HepG2 (cell line): ENCODE measurements around the gene PCSK5. TPM values are rescaled to one million over a fixed set of nuclear protein-coding genes. Genes with fewer than 3 reads are reported as not detected.
A peak's percentile ranks its signal among the peaks of the same experiment; 100 is the strongest.

ENCODE experiments used
- ARNT ChIP-seq: fragments of 450-650 bp; IDR thresholded peaks from 2 replicates; pipeline ENCODE4 v1.6.1; 2017
- CHD2 ChIP-seq: IDR thresholded peaks from 2 replicates; pipeline ENCODE4 v1.6.1; 2011; ENCODE audit warnings: low read depth, low read length, improper control_type of control experiment
- FLYWCH1 ChIP-seq: sonication (generic); formaldehyde crosslinking; IDR thresholded peaks from 2 replicates; pipeline ENCODE4 v1.8.1; 2023; ENCODE audit warnings: mild to moderate bottlenecking, missing genetic modification reagents
- FOXJ3 ChIP-seq: sonication (generic); formaldehyde crosslinking; IDR thresholded peaks from 2 replicates; pipeline ENCODE4 v1.4.0; 2020; ENCODE audit warnings: missing genetic modification reagents, mild to moderate bottlenecking, borderline replicate concordance
- GFI1 ChIP-seq: sonication (generic); formaldehyde crosslinking; IDR thresholded peaks from 2 replicates; pipeline ENCODE4 v1.5.0; 2020; ENCODE audit warnings: missing genetic modification reagents, mild to moderate bottlenecking, borderline replicate concordance
- KLF16 ChIP-seq, 2 experiments: sonication (generic) in 1 of 2; formaldehyde crosslinking in 1 of 2; IDR thresholded peaks; 2 replicates each; pipeline versions ENCODE4 v1.6.1 to v1.8.0; 2016 to 2023; ENCODE audit warnings: missing genetic modification reagents in 2 of 2, missing compliant biosample characterization in 1 of 2
- MNT ChIP-seq: fragments of 450-650 bp; IDR thresholded peaks from 2 replicates; pipeline ENCODE4 v1.6.1; 2016
- MXD3 ChIP-seq: IDR thresholded peaks from 2 replicates; pipeline ENCODE4 v1.6.1; 2016; ENCODE audit warnings: mild to moderate bottlenecking, missing biosample characterization, missing genetic modification reagents
- RAD21 ChIP-seq: fragments of 450-650 bp; formaldehyde crosslinking; IDR thresholded peaks from 2 replicates; pipeline ENCODE4 v1.5.0; 2020; ENCODE audit warnings: mild to moderate bottlenecking
- RCOR2 ChIP-seq: IDR thresholded peaks from 2 replicates; pipeline ENCODE4 v1.6.1; 2016; ENCODE audit warnings: missing biosample characterization, missing genetic modification reagents
- RNF2 ChIP-seq: fragments of 450-650 bp; conservative IDR thresholded peaks from 2 replicates; pipeline ENCODE4 v1.6.1; 2016; ENCODE audit warnings: low read depth
- SIX4 ChIP-seq: sonication (generic); formaldehyde crosslinking; IDR thresholded peaks from 2 replicates; pipeline ENCODE4 v1.4.0; 2020; ENCODE audit warnings: missing genetic modification reagents
- SOX5 ChIP-seq: IDR thresholded peaks from 2 replicates; pipeline ENCODE4 v1.6.1; 2016; ENCODE audit warnings: borderline replicate concordance
- SRSF4 ChIP-seq: fragments of 200-400 bp; formaldehyde crosslinking; IDR thresholded peaks from one replicate; pipeline ENCODE4 v1.6.1; 2018; ENCODE audit warnings: mild to moderate bottlenecking, low read depth, low read length, moderate library complexity; ENCODE audit not compliant: poor library complexity, severe bottlenecking
- THAP7 ChIP-seq: sonication (generic); formaldehyde crosslinking; IDR thresholded peaks from 2 replicates; pipeline ENCODE4 v1.8.1; 2023; ENCODE audit warnings: mild to moderate bottlenecking, missing genetic modification reagents
- TMF1 ChIP-seq: sonication (generic); formaldehyde crosslinking; IDR thresholded peaks from 2 replicates; pipeline ENCODE4 v1.8.1; 2022; ENCODE audit warnings: low read depth, missing genetic modification reagents
- ZBED4 ChIP-seq: sonication (generic); formaldehyde crosslinking; IDR thresholded peaks from 2 replicates; pipeline ENCODE4 v1.4.0; 2020; ENCODE audit warnings: missing genetic modification reagents, borderline replicate concordance
- ZBTB4 ChIP-seq: sonication (generic); formaldehyde crosslinking; IDR thresholded peaks from 2 replicates; pipeline ENCODE4 v1.4.0; 2020; ENCODE audit warnings: missing genetic modification reagents, mild to moderate bottlenecking, borderline replicate concordance
- ZNF619 ChIP-seq: sonication (generic); formaldehyde crosslinking; IDR thresholded peaks from 2 replicates; pipeline ENCODE4 v1.4.0; 2020; ENCODE audit warnings: mild to moderate bottlenecking, missing genetic modification reagents
- ZNF749 ChIP-seq: sonication (generic); formaldehyde crosslinking; IDR thresholded peaks from 2 replicates; pipeline ENCODE4 v1.8.0; 2022; ENCODE audit warnings: mild to moderate bottlenecking, missing genetic modification reagents, moderate library complexity, borderline replicate concordance
- polyA plus RNA-seq, 8 experiments: library from polyadenylated mRNA; depleted of rRNA in 3 of 8; stranded (reverse) in 7 of 8; unstranded in 1 of 8; fragments of >200 nt; fragmentation: Illumina TruSeq in 4 of 8; extraction: Trizol in 4 of 8; gene quantifications; 2 replicates each; pipeline versions ENCODE4 v1.2.1 to v1.2.3, GENCODE V29; 2011 to 2016; ENCODE audit warnings: low read depth in 4 of 8, missing spikeins in 1 of 8, mixed read lengths in 1 of 8; ENCODE audit not compliant: insufficient read depth in 1 of 8
- total RNA-seq, 5 experiments: library from RNA; depleted of rRNA; stranded (reverse); fragments of >200 nt; fragmentation: Illumina TruSeq; extraction: Trizol; gene quantifications; 2 replicates each; pipeline ENCODE4 v1.2.3, GENCODE V29; 2016; ENCODE audit warnings: low read depth in 1 of 5

PCSK5 gene
- total and polyA plus RNA-seq, 2 of the 13 experiments (the other 11 are each of a cell fraction or from before 2014, with no cell fraction given) = 0.55 to 0.66 TPM

- TF ChIP-seq RCOR2 (CRISPR knock-in tag) (peak; percentile 64; the same call in 1 of the 2 replicates), SRSF4 (no peak), ZNF749 (CRISPR knock-in tag) (no peak), FOXJ3 (CRISPR knock-in tag) (peak; percentile 33; the same call in 1 of the 2 replicates), RNF2 (no peak), ZBTB4 (CRISPR knock-in tag) (no peak), SIX4 (no peak), SOX5 (CRISPR knock-in tag) (peak; percentile 68; the same call in 1 of the 2 replicates), ARNT (no peak), MXD3 (CRISPR knock-in tag) (no peak), MNT (no peak), RAD21 (CRISPR knock-in tag) (0 out of 2 replicates have a peak, but pooled peaks have one; percentile 11), CHD2 (no peak), FLYWCH1 (CRISPR knock-in tag) (no peak), THAP7 (CRISPR knock-in tag) (no peak), ZBED4 (CRISPR knock-in tag) (no peak), TMF1 (no peak), ZNF619 (CRISPR knock-in tag) (no peak), GFI1 (CRISPR knock-in tag) (peak; percentile 96), KLF16 (CRISPR knock-in tag; IDR thresholded peaks at IDR 0.05) (peak in 1 of 2 experiments; percentile 13; a peak in 1 of 4 replicates)
These were observed 511.3 kb downstream of the PCSK5 start (continued) for GRCh38 chr9:76401580-76402354.
